Erythroblast (primary cell): Measurements from ENCODE around the gene MARVELD3.
"Not testable (repeated sequence)": the region's sequence is repeated elsewhere in the genome, so short reads cannot be mapped to it uniquely, and the experiment has no call there.

ENCODE experiments used
- GATA1 ChIP-seq: IDR thresholded peaks from 2 replicates; pipeline ENCODE4 v1.6.1; 2011; ENCODE audit warnings: low read depth, mild to moderate bottlenecking, control low read depth, low read length, moderate library complexity
- POLR2A ChIP-seq: IDR thresholded peaks from 2 replicates; pipeline ENCODE4 v1.6.1; 2011; ENCODE audit warnings: mild to moderate bottlenecking, low read length

DNA sequence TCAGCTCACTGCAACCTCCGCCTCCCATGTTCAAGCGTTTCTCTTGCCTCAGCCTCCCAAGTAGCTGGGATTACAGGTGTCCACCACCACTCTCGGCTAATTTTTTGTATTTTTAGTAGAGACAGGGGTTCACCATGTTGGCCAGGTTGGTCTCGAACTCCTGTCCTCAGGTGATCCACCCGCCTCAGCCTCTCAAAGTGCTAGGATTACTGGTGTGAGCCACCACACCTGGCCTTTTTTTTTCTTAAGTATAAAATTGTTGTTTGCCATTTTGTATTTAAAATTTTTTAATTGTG is 43.5 kb upstream of the MARVELD3 start:
- TF ChIP-seq POLR2A, GATA1: not testable (repeated sequence)
